ENCODE measurements around the gene KIF2A.

The KIF2A gene

DNA sequence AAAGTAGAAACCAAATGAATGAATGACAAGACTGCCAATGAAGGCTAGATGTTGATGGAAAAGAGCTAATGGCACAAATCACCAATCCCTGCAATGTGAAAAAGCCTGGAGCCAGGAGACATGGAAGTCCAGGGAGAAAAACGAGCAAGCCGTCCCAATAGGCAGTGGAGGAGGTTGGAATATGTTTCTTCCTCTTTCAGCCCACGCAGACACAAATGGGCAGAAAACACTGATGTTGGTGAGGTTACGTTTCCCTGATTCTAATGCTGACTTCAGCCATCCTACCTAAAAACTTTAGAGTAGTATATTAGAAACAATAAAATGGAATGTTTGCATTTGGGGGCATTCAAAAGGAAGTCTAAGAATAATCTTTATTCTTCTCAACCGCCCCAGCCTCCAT, 23.9 kb upstream of the KIF2A start:
- no peaks in the 10 kb centered on the region for H3K9me3 ChIP-seq (replicated peaks; ENCODE audit: insufficient read depth, low read length)
- H3F3A ChIP-seq (ENCODE audit: insufficient read depth, low read length) = no peaks in the 10 kb centered on the region
- TF ChIP-seq EZH2 (optimal IDR thresholded peaks at IDR 0.05; ENCODE audit: low read depth, low read length) (no peak), EZH2phosphoT487 (IDR thresholded peaks at IDR 0.05; ENCODE audit: low read length) (no peak)
- TF ChIP-seq, protein P1, sequence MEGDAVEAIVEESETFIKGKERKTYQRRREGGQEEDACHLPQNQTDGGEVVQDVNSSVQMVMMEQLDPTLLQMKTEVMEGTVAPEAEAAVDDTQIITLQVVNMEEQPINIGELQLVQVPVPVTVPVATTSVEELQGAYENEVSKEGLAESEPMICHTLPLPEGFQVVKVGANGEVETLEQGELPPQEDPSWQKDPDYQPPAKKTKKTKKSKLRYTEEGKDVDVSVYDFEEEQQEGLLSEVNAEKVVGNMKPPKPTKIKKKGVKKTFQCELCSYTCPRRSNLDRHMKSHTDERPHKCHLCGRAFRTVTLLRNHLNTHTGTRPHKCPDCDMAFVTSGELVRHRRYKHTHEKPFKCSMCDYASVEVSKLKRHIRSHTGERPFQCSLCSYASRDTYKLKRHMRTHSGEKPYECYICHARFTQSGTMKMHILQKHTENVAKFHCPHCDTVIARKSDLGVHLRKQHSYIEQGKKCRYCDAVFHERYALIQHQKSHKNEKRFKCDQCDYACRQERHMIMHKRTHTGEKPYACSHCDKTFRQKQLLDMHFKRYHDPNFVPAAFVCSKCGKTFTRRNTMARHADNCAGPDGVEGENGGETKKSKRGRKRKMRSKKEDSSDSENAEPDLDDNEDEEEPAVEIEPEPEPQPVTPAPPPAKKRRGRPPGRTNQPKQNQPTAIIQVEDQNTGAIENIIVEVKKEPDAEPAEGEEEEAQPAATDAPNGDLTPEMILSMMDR (IDR thresholded peaks at IDR 0.05; ENCODE audit: low read length) = no peak

DNA sequence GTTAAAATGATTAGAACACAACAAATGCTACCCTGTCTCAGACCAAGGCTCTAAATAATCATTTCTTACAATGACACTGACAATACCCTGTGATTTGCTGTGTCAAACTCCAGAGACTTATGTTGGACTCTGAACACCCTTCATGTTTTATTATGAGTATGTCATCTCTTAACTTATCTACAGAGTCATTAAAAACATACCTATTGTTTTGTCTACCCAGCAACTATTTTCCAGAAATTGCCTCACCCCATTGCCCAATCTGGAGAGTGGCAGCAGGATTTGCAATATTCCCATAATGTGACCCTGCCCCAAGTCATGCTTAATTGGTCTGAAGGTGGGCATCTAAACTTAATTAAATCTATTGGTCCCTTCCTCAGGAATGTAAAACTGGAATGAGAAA, 23.0 kb upstream of the KIF2A start:
- H3K4me1 ChIP-seq (ENCODE audit: low read length) = no peaks in the 10 kb centered on the region

More for the DNA sequence above, 23.9 kb upstream of the KIF2A start:
- H3K4me2 ChIP-seq (ENCODE audit: low read depth, low read length) = no peak overlapping the region
- no peaks in the 10 kb centered on the region for H3K9me2 ChIP-seq (replicated peaks; ENCODE audit: insufficient read depth, low read length)
- no peak for DNase-seq
- no peak overlapping the region for H3K4me3 ChIP-seq (ENCODE audit: low read length)
- H3K4me1 ChIP-seq (ENCODE audit: low read length) = no peaks in the 10 kb centered on the region; the same call in 1 of the 2 replicates
- no peaks in the 10 kb centered on the region for H4K20me1 ChIP-seq (ENCODE audit: insufficient read depth, low read length)
- no peaks in the 10 kb centered on the region for H3K36me3 ChIP-seq (replicated peaks; ENCODE audit: insufficient read depth, low read length)
- no peaks in the 10 kb centered on the region for H3K27me3 ChIP-seq (replicated peaks; ENCODE audit: insufficient read depth, low read length)
- no peaks in the 10 kb centered on the region for H3K79me2 ChIP-seq (ENCODE audit: low read length)
- H3K9ac ChIP-seq (ENCODE audit: low read length) = no peak overlapping the region
- H2AFZ ChIP-seq (ENCODE audit: low read length) = no peak overlapping the region
- no peak overlapping the region for H3K27ac ChIP-seq (ENCODE audit: low read length)

DNA sequence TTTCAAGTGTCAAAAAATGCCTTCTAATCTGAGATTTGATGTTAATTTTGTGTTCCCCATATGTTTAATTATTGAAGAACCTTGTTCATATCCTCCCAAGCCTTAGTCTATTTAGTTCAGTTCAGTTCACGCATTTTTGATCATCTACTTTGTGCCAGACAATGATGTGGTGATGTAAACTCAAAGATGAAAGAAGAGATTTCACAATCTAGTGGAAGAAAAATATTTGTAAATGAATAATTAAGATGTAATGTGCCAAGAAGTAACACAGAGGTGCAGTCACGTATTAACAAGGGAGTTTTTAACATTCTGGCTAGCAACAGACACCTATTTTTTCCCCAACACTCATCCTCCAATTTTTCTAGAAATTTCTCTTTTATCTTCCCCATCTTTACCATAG, 22.1 kb upstream of the KIF2A start:
- Histone ChIP-seq H3K9me2 (replicated peaks; ENCODE audit: insufficient read depth, low read length) (no peaks in the 10 kb centered on the region), H3K4me1 (ENCODE audit: low read length) (no peaks in the 10 kb centered on the region), H3K9me3 (replicated peaks; ENCODE audit: insufficient read depth, low read length) (no peaks in the 10 kb centered on the region), H3K36me3 (replicated peaks; ENCODE audit: insufficient read depth, low read length) (no peaks in the 10 kb centered on the region), H3K4me2 (ENCODE audit: low read depth, low read length) (no peak overlapping the region), H3K27ac (ENCODE audit: low read length) (no peak overlapping the region), H2AFZ (ENCODE audit: low read length) (no peak overlapping the region), H3K9ac (ENCODE audit: low read length) (no peak overlapping the region), H3K4me3 (ENCODE audit: low read length) (no peak overlapping the region), H3K79me2 (ENCODE audit: low read length) (no peaks in the 10 kb centered on the region), H3F3A (ENCODE audit: insufficient read depth, low read length) (no peaks in the 10 kb centered on the region), H3K27me3 (replicated peaks; ENCODE audit: insufficient read depth, low read length) (no peaks in the 10 kb centered on the region), H4K20me1 (ENCODE audit: insufficient read depth, low read length) (no peaks in the 10 kb centered on the region)
- TF ChIP-seq, protein P1 (IDR thresholded peaks at IDR 0.05; ENCODE audit: low read length) = no peak
- TF ChIP-seq EZH2 (optimal IDR thresholded peaks at IDR 0.05; ENCODE audit: low read depth, low read length) (no peak), EZH2phosphoT487 (IDR thresholded peaks at IDR 0.05; ENCODE audit: low read length) (no peak)
- no peak for DNase-seq

More for the DNA sequence above, 23.0 kb upstream of the KIF2A start:
- no peak for TF ChIP-seq EZH2 (optimal IDR thresholded peaks at IDR 0.05; ENCODE audit: low read depth, low read length)
- no peak for TF ChIP-seq EZH2phosphoT487 (IDR thresholded peaks at IDR 0.05; ENCODE audit: low read length)
- TF ChIP-seq, protein P1 (IDR thresholded peaks at IDR 0.05; ENCODE audit: low read length) = no peak
- no peaks in the 10 kb centered on the region for H3K9me2 ChIP-seq (replicated peaks; ENCODE audit: insufficient read depth, low read length)
- no peak overlapping the region for H2AFZ ChIP-seq (ENCODE audit: low read length)
- H3K9me3 ChIP-seq (replicated peaks; ENCODE audit: insufficient read depth, low read length) = no peaks in the 10 kb centered on the region
- no peaks in the 10 kb centered on the region for H4K20me1 ChIP-seq (ENCODE audit: insufficient read depth, low read length)
- H3K27me3 ChIP-seq (replicated peaks; ENCODE audit: insufficient read depth, low read length) = no peaks in the 10 kb centered on the region
- H3K36me3 ChIP-seq (replicated peaks; ENCODE audit: insufficient read depth, low read length) = no peaks in the 10 kb centered on the region
- no peak overlapping the region for H3K4me3 ChIP-seq (ENCODE audit: low read length)
- no peak for DNase-seq
- no peaks in the 10 kb centered on the region for H3F3A ChIP-seq (ENCODE audit: insufficient read depth, low read length)
- no peak overlapping the region for H3K9ac ChIP-seq (ENCODE audit: low read length)
- H3K79me2 ChIP-seq (ENCODE audit: low read length) = no peaks in the 10 kb centered on the region
- no peak overlapping the region for H3K4me2 ChIP-seq (ENCODE audit: low read depth, low read length)
- no peak overlapping the region for H3K27ac ChIP-seq (ENCODE audit: low read length)

Data from MM.1S (cell line).